GM19238 (cell line): Measurements from ENCODE around the gene GALNT4.

ENCODE experiments used
- DNase-seq: peaks from one replicate; pipeline ENCODE4 v3.0.0; 2011; ENCODE audit warnings: low spot score; ENCODE audit not compliant: insufficient read length

GALNT4 gene

GRCh38 chr12:89494411-89495231, 30.0 kb downstream of the GALNT4 start:
- no peak for DNase-seq

GRCh38 chr12:89493670-89494302, 30.8 kb downstream of the GALNT4 start:
- DNase-seq = no peak

- no peak for DNase-seq
Observed at GRCh38 chr12:89492883-89493282, 31.7 kb downstream of the GALNT4 start.

GRCh38 chr12:89490922-89491321, 33.7 kb downstream of the GALNT4 start:
- DNase-seq = no peak

- no peak for DNase-seq
Observed at GRCh38 chr12:89486264-89486663, 38.3 kb downstream of the GALNT4 start.

DNA sequence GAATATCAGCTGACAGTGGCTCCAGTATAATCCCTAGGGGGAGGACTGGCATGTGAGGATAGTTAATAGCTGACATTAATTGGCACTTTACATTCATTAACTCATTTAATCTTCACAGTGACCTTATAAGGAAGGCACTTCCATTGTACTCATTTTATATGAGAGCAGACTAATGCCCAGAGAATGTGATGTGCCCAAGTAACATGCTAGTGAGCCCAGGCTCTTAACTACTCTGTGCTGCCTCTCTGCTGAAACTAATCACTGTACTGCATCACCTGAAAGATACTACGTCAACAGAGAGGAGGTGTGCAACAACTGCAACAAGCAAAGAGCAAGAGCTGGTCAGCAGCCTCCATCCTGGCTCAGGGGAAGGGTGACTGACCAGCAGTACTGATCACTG, 40.1 kb downstream of the GALNT4 start:
- DNase-seq = no peak

- DNase-seq = no peak
Observed at GRCh38 chr12:89481213-89481914, 43.2 kb downstream of the GALNT4 start.

DNA sequence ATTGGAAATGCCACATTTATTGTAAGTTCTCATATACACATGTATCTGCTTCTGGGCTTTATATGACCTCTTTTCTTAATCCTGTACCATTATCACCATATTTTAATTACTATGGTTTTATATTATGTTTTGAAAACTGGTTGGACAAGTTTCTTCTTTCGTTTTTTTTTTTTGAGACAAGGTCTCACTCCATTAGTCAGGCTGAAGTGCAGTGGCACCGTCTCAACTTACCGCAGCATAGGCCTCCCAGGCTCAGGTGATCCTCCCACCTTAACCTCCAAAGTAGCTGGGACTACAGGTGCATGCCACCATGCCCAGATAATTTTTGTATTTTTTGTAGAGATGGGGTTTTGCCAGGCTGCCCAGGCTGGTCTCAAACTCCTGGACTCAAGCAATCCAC, 44.6 kb downstream of the GALNT4 start:
- DNase-seq = no peak

- DNase-seq = no peak
Observed at GRCh38 chr12:89477633-89478279, 46.8 kb downstream of the GALNT4 start.

- DNase-seq = no peak
Observed at GRCh38 chr12:89476904-89477595, 47.5 kb downstream of the GALNT4 start.

DNA sequence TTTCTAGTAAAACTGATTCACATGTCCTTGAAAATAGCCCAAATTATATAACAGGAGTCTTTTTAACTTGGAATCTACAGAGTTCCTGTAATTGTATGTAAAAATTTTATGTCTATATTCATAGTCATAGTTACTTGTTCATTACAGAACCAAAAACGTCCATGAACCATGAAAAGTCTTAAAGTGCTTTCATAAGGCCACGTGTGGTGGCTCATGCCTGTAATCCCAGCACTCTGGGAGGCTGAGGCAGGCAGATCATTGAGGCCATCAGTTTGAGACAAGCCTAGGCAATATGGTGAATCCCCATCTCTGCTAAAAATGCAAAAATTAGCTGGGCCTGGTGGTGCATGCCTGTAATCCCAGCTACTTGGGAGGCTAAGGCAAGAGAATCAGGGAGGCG, 48.4 kb downstream of the GALNT4 start:
- DNase-seq = no peak

DNA sequence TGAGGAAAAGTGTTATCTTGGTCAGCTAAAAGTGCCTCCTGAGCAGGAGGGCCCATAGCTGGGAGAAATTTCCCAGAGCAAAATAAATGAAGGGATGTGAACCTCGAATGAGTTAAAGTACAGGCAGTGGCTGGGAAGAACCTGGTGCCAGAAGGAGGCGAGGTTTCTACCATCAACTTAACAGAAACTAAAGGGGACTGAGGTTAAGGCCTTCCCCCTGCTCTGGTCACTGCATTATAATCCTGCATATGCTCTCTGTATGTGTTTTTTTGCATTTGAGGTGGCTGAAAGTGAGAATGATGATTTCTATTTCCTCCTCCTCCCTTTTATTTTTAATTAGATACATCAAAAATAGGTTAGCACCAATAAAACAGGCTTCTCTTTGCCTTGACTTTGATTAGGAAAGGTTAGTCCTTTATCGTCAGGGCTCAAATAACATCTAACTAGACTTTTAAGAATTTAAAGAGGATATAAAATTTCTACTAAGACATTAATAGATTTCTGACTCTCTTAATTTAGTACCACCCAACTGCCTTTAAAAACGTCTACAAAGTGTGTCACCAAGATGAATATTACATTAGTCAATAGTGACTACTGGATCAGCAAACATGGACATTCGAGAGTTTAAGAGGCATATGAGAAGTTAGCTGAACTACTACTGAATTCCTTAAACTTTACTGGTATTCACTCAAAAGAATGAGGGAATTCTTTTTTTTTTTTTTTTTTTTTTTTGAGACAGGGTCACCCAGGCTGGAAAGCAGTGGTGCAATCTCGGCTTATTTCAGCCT, 49.2 kb downstream of the GALNT4 start:
- DNase-seq = no peak

- no peak for DNase-seq
Observed at GRCh38 chr12:89474615-89475014, 50.0 kb downstream of the GALNT4 start.
